Hypothalamus (tissue), 51 donors: ENCODE results near the gene IQSEC1.

Experiments
- DNase-seq, 51 donors: peaks; one replicate each; lab custom pipeline; 2025; lab: John Stamatoyannopoulos, UW

Gene IQSEC1

DNA sequence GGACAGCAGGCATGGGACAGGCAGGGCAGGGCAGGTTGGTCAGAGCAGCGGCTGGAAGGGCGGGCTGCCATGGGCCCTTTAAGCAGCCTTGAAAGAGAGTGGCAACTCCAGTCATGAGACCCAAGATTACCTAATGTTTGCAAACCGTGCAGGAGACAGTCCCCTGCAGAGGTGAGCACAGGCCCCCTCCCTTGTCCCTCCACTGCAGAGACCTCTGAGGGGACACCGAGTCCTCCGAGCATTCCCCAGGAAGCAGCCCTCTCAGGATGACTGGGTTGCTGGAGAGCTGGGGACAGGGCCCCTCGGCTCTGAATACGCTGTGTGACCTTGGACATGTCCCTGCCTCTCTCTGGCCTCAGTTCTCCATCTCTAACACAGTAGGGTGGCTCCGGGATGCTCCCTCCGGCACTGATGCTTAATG is 81.4 kb downstream of the IQSEC1 start:
- DNase-seq: no peak

DNA sequence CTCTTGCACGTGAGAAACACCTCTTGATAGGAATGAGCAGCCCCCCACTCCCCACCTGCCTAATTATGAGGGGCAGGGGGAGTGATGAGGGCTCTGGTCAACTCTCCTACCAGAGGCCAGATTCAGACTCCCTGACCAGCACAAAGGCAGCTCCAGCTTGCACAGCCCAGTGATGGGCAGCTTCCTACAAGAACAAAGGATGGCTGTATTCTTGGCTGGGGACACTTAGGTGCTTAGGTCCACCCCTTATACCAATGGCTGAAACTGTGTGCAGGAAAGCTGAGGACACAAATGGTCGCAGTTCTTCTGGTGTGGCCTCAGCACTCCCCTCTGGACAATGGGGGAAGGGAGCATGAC is 81.8 kb downstream of the IQSEC1 start:
- DNase-seq: peak in 5 of 51 donors; percentile 12 to 25 (median 19)

DNA sequence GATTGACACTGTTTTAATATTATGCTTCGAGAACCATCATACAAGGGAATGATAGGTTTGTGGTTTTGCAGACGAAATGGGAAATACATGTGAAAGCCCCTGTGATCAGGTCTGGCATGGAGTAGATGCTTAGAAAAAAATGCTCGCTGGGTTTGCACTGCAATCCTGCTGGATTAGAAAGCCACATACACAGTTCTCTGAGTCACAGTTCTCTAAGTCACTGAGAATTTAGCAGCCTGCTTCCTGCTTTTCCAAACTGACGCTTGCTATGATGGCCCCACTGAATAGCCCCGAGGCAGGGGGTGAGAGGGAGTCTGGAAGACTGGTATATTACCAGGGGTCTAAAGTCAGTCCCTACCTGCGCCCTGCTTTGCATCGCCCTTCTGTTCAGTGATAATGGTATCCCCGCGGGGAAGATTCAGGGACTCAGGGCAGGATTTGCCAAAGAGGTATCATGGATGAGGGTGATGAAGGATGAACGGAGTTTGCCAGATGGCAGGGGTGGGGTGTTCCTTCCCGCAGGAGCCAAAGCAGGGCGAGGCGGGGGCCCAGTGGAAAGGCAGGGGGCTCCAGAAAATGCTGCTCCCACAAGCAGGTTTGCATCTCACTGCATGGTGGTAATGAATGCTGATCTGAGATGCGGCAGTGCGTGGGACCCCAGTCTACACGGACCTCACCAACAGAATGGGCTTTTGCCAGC is 82.3 kb downstream of the IQSEC1 start:
- DNase-seq: no peak

DNA sequence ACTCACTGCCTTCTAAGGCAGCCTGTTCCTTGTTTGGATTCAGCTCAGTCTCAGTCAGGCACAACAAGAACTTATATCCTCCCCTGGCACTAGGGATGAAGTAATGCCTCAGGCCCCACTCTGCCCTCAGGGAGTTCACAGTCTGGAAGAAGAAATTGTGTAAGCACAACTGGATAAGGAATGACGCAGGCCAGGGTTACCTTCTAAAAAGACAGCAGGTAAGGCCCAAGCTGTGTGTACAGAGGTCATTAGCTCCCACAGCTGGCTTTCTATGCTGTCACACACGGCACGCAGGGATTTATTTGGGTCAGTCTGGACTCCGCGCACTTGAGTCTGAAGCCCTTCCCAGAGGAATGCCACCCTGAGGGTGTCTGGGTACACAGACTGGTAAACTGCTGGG is 82.9 kb downstream of the IQSEC1 start:
- no peak for DNase-seq

DNA sequence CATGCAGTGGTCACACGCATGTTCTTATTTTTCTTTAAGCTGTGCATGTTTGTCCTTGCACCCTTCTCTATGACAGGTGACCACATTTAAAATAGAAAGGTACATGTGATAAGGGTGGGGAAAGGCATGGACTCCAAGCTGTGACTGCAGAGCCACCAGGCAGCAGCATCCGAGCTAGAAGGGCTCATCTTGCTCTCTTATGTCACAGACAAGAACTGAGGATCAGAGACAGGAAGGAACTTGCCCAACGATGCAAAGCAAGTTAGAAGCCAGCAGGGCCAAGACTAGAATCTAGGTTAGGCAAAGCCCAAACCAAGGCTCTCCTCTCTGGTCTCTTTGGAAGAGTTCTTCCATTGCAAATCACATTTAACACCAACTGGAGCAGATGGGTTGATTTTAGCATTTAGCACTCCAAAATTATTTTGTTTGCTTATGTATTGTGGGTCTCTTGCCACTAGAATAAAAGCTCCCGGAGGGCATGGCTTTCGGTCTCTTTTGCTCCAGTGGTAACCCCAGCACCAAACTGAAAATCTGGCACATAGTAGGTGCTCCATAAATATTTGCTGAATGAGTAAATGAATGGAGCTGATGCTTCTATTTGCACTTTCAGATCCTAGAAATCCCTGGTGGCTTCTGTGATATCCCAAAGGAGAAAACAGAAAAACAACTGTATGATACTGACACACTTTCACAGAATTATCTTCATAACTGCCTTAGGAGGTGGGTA is 84.3 kb downstream of the IQSEC1 start:
- DNase-seq: no peak

DNA sequence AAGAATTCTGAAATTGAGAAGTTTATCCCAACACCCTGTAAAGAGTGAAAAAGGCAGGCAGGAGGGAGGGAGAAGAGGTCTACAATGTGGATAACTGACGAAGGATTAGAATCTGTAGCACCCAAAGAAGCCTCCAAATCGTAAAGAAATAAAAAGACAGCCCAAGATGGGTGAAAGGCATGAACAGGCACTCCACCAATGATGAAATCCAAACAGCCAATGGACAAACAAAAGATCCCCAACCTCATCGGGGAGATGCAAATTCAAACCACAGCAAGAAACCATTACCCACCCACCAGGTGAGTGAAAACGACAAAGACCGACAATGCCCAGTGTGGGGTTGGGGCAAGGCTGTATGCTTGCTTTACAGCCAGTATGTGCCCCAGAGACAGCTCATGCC is 85.6 kb downstream of the IQSEC1 start:
- no peak for DNase-seq

DNA sequence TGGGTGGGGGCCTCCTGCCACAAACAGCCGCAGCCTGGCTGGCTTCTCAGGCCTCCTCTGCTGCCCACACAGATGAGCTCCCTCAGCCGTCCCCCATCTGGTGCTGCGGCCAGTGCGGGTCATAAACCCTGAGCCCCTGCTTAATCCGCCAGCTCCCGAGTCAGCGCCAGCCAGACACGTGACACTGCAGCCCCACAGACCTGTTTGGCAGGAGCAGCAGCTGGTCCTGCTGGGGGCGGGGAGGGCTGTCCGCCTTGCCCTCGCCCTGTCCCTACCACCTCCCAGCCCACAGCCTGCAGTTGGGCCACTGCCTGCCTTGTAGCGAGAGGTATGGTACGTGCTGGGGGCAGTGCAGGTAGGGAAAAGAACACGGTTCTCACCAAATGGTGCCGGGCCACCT is 86.2 kb downstream of the IQSEC1 start:
- DNase-seq: peak in 1 of 51 donors; percentile 25

DNA sequence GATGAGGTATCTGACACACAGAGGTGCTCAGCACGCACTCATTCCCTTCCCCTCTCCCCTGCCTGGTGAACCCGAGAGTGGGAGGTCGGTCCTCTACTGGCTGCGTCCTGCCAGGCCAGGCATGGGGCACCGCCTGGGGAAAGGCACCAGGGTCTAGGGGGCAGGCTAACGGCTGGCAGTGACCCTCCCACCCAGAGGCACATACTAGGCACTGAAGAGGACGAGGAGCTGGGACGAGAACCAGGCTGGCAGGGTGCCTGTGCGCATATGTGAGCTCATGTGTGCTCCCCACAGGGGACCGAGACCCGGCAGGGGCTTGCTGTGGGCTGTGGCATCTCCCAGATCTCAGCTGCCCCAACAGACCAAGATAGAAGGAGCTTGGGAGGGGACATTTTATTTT is 86.7 kb downstream of the IQSEC1 start:
- DNase-seq: no peak

DNA sequence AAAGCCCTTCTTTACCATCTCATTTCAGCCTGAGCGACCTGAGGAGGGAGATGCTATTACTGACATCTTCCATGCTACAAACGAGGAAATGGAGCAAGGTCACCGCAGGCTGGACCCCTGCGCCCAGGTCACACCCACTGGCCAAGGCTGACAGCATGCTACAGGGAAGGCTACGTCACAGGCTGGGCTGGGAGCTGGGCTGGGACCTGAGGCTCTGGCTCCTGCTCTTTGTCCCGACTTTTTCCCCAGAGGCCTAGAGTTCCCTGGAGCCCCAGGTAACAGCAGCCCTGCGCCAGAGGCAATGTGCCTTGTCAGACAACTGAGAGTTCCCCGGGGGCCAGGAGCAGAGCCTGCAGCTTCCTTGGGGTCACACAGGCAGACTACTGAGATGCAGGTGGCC is 87.2 kb downstream of the IQSEC1 start:
- DNase-seq: no peak

DNA sequence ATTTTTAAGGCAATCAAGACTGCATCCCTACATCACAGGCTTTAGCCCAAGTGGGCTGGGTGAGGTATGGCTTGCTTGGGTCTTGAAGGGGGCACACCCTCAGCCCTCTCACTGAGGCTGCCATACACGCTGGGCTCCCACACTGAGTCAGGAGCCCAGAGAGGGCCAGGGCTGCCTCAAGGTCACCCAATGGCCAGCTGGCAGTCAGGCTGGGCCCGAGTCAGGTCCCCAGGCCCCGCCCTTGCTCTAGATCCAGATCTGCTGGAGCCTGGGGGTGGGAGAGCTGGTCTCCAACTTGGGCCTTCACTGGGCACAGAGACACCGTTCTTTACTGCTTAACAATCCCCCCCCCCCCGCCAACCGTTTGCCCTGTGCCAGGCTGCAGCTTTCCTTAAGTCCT is 88.1 kb downstream of the IQSEC1 start:
- no peak for DNase-seq

DNA sequence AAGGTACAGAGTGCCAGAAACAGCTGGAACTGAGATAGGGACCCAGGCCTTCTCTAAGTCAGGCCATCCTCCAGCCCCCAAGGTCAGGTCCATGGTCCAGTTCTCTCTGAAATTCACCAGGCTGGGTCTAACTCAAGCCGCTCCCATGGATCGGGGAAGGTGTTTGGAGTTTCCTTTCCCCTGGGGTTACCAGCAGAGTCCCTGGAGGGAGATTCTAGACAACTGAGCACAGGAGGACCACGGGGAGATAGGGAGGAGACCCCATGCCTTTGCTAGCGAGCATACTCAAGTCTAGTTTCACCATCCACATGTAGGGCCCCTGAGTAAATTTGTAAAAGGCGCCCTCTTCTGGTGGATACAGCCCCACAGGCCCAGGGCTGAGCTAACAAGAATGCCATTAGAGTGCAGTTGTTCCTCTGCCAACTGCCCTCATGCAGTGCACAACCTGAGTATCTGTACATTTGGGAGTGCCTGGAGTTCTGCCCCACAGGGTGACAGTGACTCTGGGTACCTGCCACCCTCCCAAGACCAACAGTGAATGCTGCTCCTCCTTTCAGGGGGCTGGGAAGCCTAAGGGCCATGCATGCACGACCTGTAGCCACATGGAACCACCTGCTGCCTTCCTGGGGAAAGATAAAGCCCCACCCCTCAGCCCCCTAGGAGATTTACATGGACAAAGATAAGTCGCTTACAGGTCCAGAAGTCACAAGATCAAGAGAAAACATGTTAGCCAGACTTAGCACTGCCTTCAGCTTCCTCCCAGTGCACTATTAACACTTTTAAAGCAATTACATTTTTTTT is 89.0 kb downstream of the IQSEC1 start:
- peak in 38 of 51 donors; percentile 16 to 82 (median 47) for DNase-seq

DNA sequence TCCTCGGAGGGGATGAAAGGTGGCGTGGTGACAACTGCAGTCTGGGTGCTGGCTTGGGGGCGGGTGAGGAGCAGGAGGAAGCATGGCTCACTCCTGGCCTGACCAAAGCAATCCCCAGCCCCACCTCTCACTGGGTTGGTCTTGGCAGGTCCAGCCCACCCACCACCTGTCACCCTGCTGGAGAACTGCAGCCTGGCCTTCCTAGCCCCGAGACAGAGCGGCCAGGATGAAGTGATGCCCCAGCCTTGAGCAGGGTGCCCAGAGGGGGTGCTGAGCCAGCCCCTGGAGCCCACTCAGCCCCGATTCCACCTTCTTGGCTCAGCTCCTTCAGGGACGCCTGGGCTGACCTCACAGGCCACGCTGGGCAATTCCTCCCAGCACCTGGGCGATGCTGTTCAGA is 89.9 kb downstream of the IQSEC1 start:
- DNase-seq: no peak

DNA sequence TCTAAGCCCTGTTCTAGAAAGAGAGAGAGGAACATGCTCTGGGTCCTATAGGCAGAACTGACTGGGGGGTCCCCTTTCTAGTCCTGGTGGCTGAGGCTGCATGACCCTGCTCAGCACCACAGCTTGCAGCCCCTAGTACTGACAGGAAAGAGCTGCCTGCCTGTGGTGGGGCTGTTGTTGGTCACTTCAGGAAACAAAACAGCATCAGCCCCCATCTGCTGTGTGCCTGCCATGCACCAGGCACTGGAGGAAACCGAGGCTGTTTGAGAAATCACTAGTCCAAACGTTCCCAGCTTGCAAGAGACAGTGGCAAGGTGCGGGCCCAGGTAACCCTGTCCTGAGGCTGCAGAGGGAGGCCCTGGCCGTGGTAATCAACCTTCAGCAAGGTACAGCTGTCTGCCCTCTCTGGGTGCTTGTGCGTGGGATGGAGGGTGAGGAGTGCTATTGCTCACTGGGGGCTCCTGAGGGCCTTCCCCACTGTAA is 90.6 kb downstream of the IQSEC1 start:
- DNase-seq: no peak

DNA sequence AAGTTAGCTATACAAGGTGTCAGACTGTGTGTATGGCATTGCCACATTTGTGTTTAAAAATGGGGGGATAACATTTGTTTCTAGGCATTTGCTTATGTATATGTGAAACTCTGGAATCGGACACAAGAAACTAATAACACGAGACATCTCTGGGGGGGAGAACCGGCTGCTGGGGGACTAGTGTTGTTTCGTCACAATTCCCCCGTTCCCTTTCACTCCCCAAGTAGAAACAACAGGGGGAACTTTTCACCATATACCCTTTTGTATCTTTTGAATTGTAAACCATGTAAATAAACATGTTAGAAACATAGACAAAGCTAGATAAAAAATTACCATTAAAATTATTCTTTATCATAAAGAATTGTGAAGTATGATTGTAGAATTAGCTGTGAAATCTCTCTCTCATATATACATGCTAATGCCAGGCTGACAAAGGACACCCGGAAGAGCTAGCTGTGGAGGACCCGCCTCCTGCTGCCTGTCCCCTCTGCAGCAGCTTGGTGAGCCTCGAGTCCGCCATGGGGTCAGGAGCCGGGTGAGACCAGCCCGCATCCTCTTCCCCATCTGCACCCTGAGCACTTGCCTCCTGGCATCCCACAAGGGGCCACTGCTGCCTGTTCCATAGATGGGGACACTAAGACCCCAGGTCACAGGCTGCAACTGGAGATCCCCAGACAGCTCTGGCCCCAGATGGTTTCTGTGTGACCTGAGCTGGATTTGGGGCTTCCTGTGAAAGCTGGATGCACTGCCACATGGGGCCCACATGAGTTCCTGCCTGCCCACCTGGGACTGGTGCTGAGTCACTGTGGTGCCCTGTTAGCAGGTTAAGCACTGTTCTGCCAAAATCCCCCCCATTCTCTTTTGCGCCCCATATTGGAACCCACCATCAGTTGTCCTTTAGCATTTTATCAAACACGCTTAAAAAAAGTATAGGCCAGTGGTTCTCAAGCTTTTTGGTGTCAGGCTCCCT is 91.6 kb downstream of the IQSEC1 start:
- DNase-seq: no peak

DNA sequence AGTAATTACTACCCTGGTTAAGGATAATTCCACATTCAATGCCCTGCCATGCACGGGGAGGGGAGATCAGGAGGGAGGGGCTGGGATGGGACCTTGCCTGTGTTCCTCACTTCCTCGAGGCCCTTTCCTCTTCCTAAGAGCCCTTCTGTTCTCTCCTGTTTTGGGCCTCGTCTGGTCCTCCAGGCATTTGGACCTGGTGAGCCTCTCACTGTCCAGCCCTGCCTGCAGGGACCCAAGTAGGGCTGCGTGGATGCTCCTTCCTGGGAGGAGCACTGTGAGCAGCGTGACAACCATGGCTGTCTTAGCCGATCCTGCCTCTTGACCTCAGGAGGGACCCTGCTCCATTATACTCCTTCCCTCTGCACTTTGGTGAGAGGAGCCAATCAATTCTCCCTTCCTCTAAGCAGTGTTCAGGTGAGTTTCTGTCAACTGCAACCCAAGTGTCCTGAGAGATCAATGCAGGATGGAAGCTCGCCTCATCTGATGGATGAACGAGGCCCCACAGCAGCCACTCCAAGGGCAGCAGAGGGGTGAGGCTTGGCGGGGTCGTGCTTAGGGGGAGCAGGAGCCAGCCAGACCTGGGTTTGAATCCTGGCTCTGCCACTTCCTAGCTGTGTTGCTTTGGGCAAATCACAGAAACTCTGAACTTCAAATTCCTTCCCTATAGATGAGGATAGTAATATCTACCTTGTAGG is 92.5 kb downstream of the IQSEC1 start:
- DNase-seq: no peak

DNA sequence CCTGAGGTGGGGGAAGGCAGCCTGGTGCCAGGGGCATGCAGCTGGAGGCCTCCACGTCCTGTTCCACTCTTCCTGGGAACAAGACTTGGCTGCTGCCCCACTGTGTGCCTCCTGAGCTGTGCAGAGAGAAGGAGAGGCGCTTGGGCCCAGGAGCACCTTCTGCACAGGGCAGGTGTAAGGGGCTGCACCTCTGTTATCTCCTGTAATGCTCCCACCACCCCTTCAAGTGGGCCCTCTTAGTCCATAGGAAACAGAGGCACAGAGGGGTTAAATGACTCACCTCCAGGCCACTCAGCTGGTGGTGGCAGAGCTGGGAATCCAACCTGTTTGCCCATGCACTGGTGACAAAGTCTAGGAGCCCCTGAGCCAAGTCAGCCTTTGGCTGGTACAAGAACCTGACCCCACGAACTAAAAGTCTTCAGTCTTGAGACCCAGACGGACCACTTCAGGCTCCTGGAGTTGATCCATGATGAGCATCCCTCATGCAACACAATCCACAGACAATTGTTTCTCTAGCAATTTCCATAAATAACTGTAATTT is 93.2 kb downstream of the IQSEC1 start:
- DNase-seq: no peak

DNA sequence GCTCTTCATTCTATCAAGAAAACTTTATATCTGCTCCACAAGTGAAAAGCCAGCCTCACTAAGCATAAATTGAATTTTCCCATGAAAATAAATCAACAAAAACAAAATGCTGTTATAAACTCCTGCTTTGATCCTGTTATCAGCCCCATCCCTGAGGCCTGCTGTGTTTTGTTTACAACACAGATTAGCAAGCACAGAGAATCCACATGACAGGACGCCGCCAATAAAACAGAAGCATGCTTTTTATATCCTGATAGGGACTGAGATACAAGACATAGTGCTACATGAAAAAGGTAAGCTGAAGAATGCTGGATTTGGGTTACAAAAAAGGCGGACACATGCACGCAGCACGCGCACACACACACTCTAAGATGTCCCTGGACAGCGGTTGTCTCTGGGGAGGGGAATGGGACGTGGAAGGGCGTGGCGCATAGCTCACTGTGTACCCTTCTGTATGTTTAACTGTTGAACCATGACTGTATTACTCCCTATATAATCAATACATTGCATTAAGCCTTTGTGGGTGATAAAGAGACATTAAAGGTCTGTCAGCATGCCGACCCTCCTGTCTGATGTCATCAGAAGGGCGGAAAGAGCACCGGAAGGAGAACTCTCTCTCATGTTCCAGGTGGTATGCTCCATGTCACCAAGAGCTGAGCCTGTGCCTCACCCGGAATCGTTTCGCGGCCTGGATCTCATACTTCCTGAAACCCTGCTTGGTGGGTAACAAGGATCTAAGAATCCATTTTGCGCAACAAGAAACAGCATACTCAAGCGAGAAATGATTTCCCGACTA is 93.9 kb downstream of the IQSEC1 start:
- DNase-seq: no peak

DNA sequence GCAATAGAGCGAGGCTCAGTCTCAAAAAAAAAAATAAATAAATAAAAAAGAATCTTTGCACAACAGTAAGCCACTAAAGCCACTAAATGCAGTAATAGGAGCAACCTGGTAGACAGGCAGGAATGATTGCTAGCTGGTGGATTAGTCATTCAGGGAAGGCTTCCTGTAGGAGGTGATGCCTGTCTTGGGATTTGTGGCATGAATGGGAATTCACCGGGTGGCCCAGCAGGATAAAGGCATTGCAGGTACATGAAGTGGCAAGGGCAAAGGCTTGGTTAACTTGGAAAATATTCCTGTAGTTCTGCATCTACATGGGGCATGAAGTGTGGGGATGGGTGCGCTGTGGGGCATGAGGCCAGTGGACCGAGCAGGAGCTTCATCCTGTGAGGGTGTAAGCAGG is 94.5 kb downstream of the IQSEC1 start:
- no peak for DNase-seq
